Ecto neural progenitor cell (in vitro differentiated cells): ENCODE measurements around the gene AGT.

Experiments
- DNase-seq: peaks from one replicate; pipeline ENCODE4 v3.0.0-alpha.2; 2018; ENCODE audit warnings: low spot score

The AGT gene

GRCh38 chr1:230713915-230714764 lies at the start of gene AGT:
TSS of gene AGT (minus strand) at chr1:230714122. CDS start at chr1:230710823, 3,299 bp downstream.
- no peak for DNase-seq

- no peak for DNase-seq
Observed at GRCh38 chr1:230761443-230762167, 47.7 kb upstream of the AGT start.

GRCh38 chr1:230760360-230760827 lies 46.5 kb upstream of the AGT start:
- DNase-seq = no peak

GRCh38 chr1:230759369-230760065 lies 45.6 kb upstream of the AGT start:
- no peak for DNase-seq

- DNase-seq = no peak
Observed at GRCh38 chr1:230758709-230759368, 44.9 kb upstream of the AGT start.

- no peak for DNase-seq
Observed at GRCh38 chr1:230757856-230758708, 44.2 kb upstream of the AGT start.

GRCh38 chr1:230754796-230755195 lies 40.9 kb upstream of the AGT start:
- DNase-seq = no peak

GRCh38 chr1:230753586-230754251 lies 39.8 kb upstream of the AGT start:
- peak; percentile 79 for DNase-seq

- DNase-seq = no peak
Observed at GRCh38 chr1:230753191-230753585, 39.3 kb upstream of the AGT start.

GRCh38 chr1:230752407-230752806 lies 38.5 kb upstream of the AGT start:
- no peak for DNase-seq

- no peak for DNase-seq
Observed at GRCh38 chr1:230750986-230751625, 37.2 kb upstream of the AGT start.

GRCh38 chr1:230750576-230750975 lies 36.7 kb upstream of the AGT start:
- DNase-seq = no peak

GRCh38 chr1:230749635-230750034 lies 35.7 kb upstream of the AGT start:
- no peak for DNase-seq

- DNase-seq = no peak
Observed at GRCh38 chr1:230749150-230749549, 35.2 kb upstream of the AGT start.

- no peak for DNase-seq
Observed at GRCh38 chr1:230747890-230748800, 34.2 kb upstream of the AGT start.

- no peak for DNase-seq
Observed at GRCh38 chr1:230747127-230747730, 33.3 kb upstream of the AGT start, which contains the start of gene CAPN9. TSS of gene CAPN9 (plus strand) at chr1:230747388. CDS start at chr1:230747497, 109 bp downstream.

- no peak for DNase-seq
Observed at GRCh38 chr1:230746617-230747016, 32.7 kb upstream of the AGT start.

- no peak for DNase-seq
Observed at GRCh38 chr1:230745071-230745470, 31.1 kb upstream of the AGT start.
